Natural killer cell (primary cell): ENCODE measurements around the gene NOB1. TPM values are rescaled to one million over a fixed set of nuclear protein-coding genes. Genes with fewer than 3 reads are reported as not detected.

ENCODE experiments used
- ATAC-seq, 3 donors: fragments of 150-1000 bp in 2 of 3; fragments of 200-7000 bp in 1 of 3; cut with Tn5 transposase; 1 replicate in 1 of 3; 2 replicates in 2 of 3; pipeline ENCODE4 v1.10.0; 2021; ENCODE audit warnings: mild to moderate bottlenecking in 2 of 3, moderate library complexity in 2 of 3
- DNase-seq, 2 donors: peaks; one replicate each; pipeline versions ENCODE4 v3.0.0 to v3.0.0-alpha.2; 2013 to 2021; ENCODE audit warnings: mixed read lengths in 1 of 2
- H3K27ac ChIP-seq: one replicate; pipeline ENCODE4 v1.5.1; 2013; ENCODE audit warnings: mild to moderate bottlenecking, low read length
- H3K27me3 ChIP-seq: one replicate; pipeline ENCODE4 v1.6.1; 2013; ENCODE audit warnings: low read length; ENCODE audit not compliant: control insufficient read depth, insufficient read depth
- H3K36me3 ChIP-seq: one replicate; pipeline ENCODE4 v1.6.1; 2013; ENCODE audit warnings: low read length; ENCODE audit not compliant: control insufficient read depth, insufficient read depth
- H3K4me1 ChIP-seq: one replicate; pipeline ENCODE4 v1.6.1; 2013; ENCODE audit warnings: low read length; ENCODE audit not compliant: control insufficient read depth, insufficient read depth
- H3K4me3 ChIP-seq: one replicate; pipeline ENCODE4 v1.5.1; 2013; ENCODE audit warnings: low read length
- H3K9me3 ChIP-seq: one replicate; pipeline ENCODE4 v1.6.1; 2013; ENCODE audit warnings: low read length; ENCODE audit not compliant: control insufficient read depth, insufficient read depth
- H3K27ac Mint-ChIP-seq, 2 donors: one replicate each; pipeline ENCODE4 v1.8.0; 2022; ENCODE audit warnings: mild to moderate bottlenecking in 2 of 2, mixed read lengths in 2 of 2, moderate library complexity in 1 of 2
- H3K27me3 Mint-ChIP-seq, 2 donors: one replicate each; pipeline ENCODE4 v1.8.0; 2022; ENCODE audit warnings: low read depth in 2 of 2, mixed read lengths in 2 of 2
- H3K36me3 Mint-ChIP-seq: one replicate; pipeline ENCODE4 v1.8.0; 2022; ENCODE audit warnings: mixed read lengths
- H3K4me1 Mint-ChIP-seq, 2 donors: one replicate each; pipeline ENCODE4 v1.8.0; 2022; ENCODE audit warnings: mixed read lengths in 2 of 2
- H3K4me3 Mint-ChIP-seq: one replicate; pipeline ENCODE4 v1.8.0; 2022; ENCODE audit warnings: mild to moderate bottlenecking, moderate library complexity, mixed read lengths
- H3K9me3 Mint-ChIP-seq, 2 donors: one replicate each; pipeline ENCODE4 v1.8.0; 2022; ENCODE audit warnings: mixed read lengths in 2 of 2
- CTCF ChIP-seq: fragments of 200-600 bp; IDR thresholded peaks from one replicate; pipeline ENCODE4 v1.8.0; 2022; ENCODE audit warnings: antibody characterized with exemption
- WGBS: methylation state at CpG from one replicate; pipeline ENCODE4 v1.1.7; 2013; ENCODE audit warnings: missing lambda C conversion rate; ENCODE audit not compliant: insufficient coverage; 5-methylcytosine and 5-hydroxymethylcytosine counted together
- intact Hi-C: fragments of 100-400 bp; cut with micrococcal nuclease; formaldehyde crosslinking; loops from one replicate; pipeline ENCODE4 v1.14.2; 2022
- total RNA-seq, 4 donors: library from RNA; stranded (reverse); fragments of 120-200 nt in 1 of 4; gene quantifications; one replicate each; pipeline versions ENCODE4 v1.2.3 to v1.2.4, GENCODE V29; 2013 to 2022

NOB1 gene
- total RNA-seq, 3 donors from 2014 or later (not counting 1 experiment from before 2014, with no cell fraction given) = 20.9 to 34.4 (median 32.0) TPM

GRCh38 chr16:69724981-69725479 is 29.7 kb downstream of the NOB1 start:
- DNase-seq (no peak), ATAC-seq (no peak)
- H3K27me3 Mint-ChIP-seq = no peaks in the 10 kb centered on the region
- H3K27me3 ChIP-seq = no peaks in the 10 kb centered on the region
- 93% methylated on average over 6 of the region's 6 CpGs for WGBS
- intact Hi-C loops = no loop called here
- H3K27ac Mint-ChIP-seq = peak overlapping the region in 1 of 2 donors; percentile 43
- peaks cover 17 to 19% of the 10 kb centered on the region in 2 donors for H3K4me1 Mint-ChIP-seq
- H3K4me1 ChIP-seq = peaks cover 20% of the 10 kb centered on the region
- no peaks in the 10 kb centered on the region for H3K36me3 ChIP-seq
- no peak for TF ChIP-seq CTCF
- H3K9me3 ChIP-seq = no peaks in the 10 kb centered on the region
- no peaks in the 10 kb centered on the region for H3K9me3 Mint-ChIP-seq
- H3K27ac ChIP-seq = no peak overlapping the region
- H3K36me3 Mint-ChIP-seq = no peaks in the 10 kb centered on the region
- peak overlapping the region; percentile 41 for H3K4me3 Mint-ChIP-seq
- H3K4me3 ChIP-seq = no peak overlapping the region

DNA sequence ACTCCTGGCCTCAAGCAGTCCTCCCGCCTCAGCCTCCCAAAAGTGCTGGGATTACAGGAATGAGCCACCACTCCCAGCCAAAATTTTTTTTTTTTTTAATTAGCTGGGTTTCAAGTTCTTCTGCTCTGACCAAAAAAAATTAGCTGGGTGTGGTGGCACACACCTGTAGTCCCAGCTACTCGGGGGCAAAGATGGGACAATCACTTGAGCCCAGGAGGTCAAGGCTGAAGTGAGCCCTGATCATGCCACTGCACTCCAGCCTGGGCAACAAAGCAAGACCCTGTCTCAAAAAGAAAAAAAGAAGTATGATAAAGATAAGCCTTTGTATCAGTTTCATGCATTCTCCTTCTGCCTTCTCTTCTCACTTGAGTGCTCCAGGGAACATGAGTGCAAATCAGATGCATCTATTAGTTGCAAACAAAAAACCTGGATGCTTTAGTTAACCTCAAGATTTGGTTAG is 30.3 kb downstream of the NOB1 start:
- no peak for ATAC-seq
- H3K27me3 Mint-ChIP-seq = no peaks in the 10 kb centered on the region
- peak overlapping the region in 1 of 2 donors; percentile 43 for H3K27ac Mint-ChIP-seq
- peak overlapping the region; percentile 41 for H3K4me3 Mint-ChIP-seq
- H3K36me3 Mint-ChIP-seq = no peaks in the 10 kb centered on the region
- peaks cover 20% of the 10 kb centered on the region for H3K4me1 ChIP-seq
- 96% methylated on average over 2 of the region's 2 CpGs for WGBS
- no peaks in the 10 kb centered on the region for H3K9me3 Mint-ChIP-seq
- H3K27ac ChIP-seq = no peak overlapping the region
- no peaks in the 10 kb centered on the region for H3K9me3 ChIP-seq
- intact Hi-C loops = no loop called here
- no peak for DNase-seq
- no peaks in the 10 kb centered on the region for H3K36me3 ChIP-seq
- no peak overlapping the region for H3K4me3 ChIP-seq
- no peak for TF ChIP-seq CTCF
- H3K4me1 Mint-ChIP-seq = peaks cover 17 to 19% of the 10 kb centered on the region in 2 donors
- no peaks in the 10 kb centered on the region for H3K27me3 ChIP-seq

DNA sequence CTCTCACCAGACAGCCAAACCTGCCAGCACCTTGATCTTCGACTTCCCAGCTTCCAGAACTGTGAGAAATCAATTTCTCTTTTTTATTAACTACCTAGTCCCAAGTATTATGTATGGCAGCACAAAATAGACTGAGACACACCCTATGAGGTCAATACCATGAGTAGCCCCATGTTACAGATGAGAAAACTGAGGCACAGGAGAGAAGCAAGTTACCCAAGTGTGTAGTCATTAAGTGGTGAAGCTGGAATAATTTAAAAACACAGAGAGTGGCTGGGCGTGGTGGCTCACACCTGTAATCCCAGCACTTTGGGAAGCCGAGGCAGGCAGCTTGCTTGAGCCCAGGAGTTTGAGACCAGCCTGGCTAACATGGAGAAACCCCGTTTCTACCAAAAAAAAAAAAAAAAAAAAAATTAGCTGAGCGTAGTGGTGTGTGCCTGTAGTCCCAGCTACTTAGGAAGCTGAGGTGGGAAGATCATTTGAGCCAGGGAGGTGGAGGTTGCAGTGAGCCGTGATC is 33.2 kb downstream of the NOB1 start:
- Mint-ChIP-seq H3K27me3 (no peaks in the 10 kb centered on the region), H3K27ac (no peak overlapping the region), H3K36me3 (no peaks in the 10 kb centered on the region), H3K9me3 (no peaks in the 10 kb centered on the region), H3K4me1 (peaks cover 10% of the 10 kb centered on the region in 2 donors), H3K4me3 (no peak overlapping the region)
- TF ChIP-seq CTCF = no peak
- Histone ChIP-seq H3K27ac (no peak overlapping the region), H3K27me3 (no peaks in the 10 kb centered on the region), H3K36me3 (no peaks in the 10 kb centered on the region), H3K4me1 (peaks cover 8% of the 10 kb centered on the region), H3K4me3 (no peak overlapping the region), H3K9me3 (no peaks in the 10 kb centered on the region)
- DNase-seq (no peak), ATAC-seq (no peak)
- 97% methylated on average over 6 of the region's 6 CpGs for WGBS
- intact Hi-C loops = no loop called here
